Liver (tissue), 3 donors: Measurements from ENCODE around the gene PGM1.
A peak's percentile ranks its signal among the peaks of the same experiment; 100 is the strongest.

Source experiments
- EGR1 ChIP-seq, 2 donors: IDR thresholded peaks; 2 replicates each; pipeline ENCODE4 v1.6.1; 2016 to 2018; ENCODE audit warnings: antibody characterized with exemption in 2 of 2, low read depth in 2 of 2
- GABPA ChIP-seq, 2 donors: IDR thresholded peaks in 1 of 2; conservative IDR thresholded peaks in 1 of 2; 2 replicates each; pipeline ENCODE4 v1.6.1; 2016; ENCODE audit warnings: antibody characterized with exemption in 2 of 2, mild to moderate bottlenecking in 1 of 2, moderate library complexity in 1 of 2
- RAD21 ChIP-seq, 2 donors: IDR thresholded peaks; 2 replicates each; pipeline ENCODE4 v1.6.1; 2016; ENCODE audit warnings: antibody characterized with exemption in 2 of 2, mild to moderate bottlenecking in 2 of 2
- RXRA ChIP-seq, 2 donors: IDR thresholded peaks; 2 replicates each; pipeline ENCODE4 v1.6.1; 2017 to 2018; ENCODE audit warnings: antibody characterized with exemption in 2 of 2, mild to moderate bottlenecking in 1 of 2
- SP1 ChIP-seq: IDR thresholded peaks from 2 replicates; pipeline ENCODE4 v1.6.1; 2018; ENCODE audit warnings: antibody characterized with exemption, mild to moderate bottlenecking
- TAF1 ChIP-seq: conservative IDR thresholded peaks from 2 replicates; pipeline ENCODE4 v1.6.1; 2016; ENCODE audit warnings: antibody characterized with exemption, mild to moderate bottlenecking
- YY1 ChIP-seq: IDR thresholded peaks from 2 replicates; pipeline ENCODE4 v1.6.1; 2016; ENCODE audit warnings: antibody characterized with exemption, mild to moderate bottlenecking
- TF ChIP-seq, protein P1 (sequence below): IDR thresholded peaks from 2 replicates; pipeline ENCODE4 v1.6.1; 2016; ENCODE audit warnings: antibody characterized with exemption
- TF ChIP-seq, protein P2 (sequence below): fragments of 150-350 bp; IDR thresholded peaks from 2 replicates; pipeline ENCODE4 v1.5.1; 2017; ENCODE audit warnings: improper control_type of control experiment, low read depth, low read length; ENCODE audit not compliant: missing input control
- TF ChIP-seq, protein P3 (sequence below): IDR thresholded peaks from 2 replicates; pipeline ENCODE4 v1.6.1; 2016; ENCODE audit warnings: antibody characterized with exemption
- TF ChIP-seq, protein P4 (sequence below): IDR thresholded peaks from 2 replicates; pipeline ENCODE4 v1.6.1; 2016; ENCODE audit warnings: antibody characterized with exemption, mild to moderate bottlenecking
- TF ChIP-seq, protein P5 (sequence below): IDR thresholded peaks from 2 replicates; pipeline ENCODE4 v1.6.1; 2016; ENCODE audit warnings: antibody characterized with exemption
- donor health status: healthy.
- donor health status: healthy.

DNA sequence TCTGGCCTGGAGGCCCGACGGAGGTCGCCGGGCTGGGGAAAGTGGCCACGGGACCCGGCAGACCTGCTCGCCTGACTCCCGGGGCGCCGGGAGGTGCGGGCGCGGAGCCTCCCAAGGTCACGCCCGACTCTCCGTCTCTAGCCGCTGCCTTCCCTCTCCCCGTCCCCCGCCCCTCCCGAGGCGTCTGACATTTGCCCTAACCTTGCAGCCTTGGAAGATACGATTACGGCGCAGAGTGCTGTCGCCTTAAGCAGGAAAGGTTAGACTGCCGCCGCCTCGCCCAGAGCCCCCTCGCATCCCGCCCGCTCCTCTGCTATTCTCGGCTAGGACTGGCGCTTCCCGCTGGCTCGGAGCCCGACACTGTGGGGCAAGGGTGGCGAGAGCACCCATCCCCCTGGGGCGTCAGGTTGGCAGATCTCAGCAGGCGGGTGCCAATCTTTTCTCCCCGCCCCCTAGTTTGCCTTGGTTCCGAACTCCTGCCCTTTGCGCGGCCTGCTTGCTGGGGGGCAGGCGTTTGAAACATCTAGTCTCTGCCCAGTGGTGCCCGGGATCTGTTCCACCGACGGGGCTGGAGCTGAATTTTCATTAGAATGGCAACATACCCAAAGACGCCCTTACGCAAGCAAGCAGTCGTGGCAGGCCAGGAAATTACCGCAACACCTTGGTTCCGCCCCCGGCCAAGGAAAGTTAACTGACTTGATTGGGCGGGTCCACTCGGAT is 835 bp downstream of the PGM1 start:
- TF ChIP-seq, protein P1, sequence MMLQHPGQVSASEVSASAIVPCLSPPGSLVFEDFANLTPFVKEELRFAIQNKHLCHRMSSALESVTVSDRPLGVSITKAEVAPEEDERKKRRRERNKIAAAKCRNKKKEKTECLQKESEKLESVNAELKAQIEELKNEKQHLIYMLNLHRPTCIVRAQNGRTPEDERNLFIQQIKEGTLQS = peak; percentile 20
- TF ChIP-seq, protein P2, sequence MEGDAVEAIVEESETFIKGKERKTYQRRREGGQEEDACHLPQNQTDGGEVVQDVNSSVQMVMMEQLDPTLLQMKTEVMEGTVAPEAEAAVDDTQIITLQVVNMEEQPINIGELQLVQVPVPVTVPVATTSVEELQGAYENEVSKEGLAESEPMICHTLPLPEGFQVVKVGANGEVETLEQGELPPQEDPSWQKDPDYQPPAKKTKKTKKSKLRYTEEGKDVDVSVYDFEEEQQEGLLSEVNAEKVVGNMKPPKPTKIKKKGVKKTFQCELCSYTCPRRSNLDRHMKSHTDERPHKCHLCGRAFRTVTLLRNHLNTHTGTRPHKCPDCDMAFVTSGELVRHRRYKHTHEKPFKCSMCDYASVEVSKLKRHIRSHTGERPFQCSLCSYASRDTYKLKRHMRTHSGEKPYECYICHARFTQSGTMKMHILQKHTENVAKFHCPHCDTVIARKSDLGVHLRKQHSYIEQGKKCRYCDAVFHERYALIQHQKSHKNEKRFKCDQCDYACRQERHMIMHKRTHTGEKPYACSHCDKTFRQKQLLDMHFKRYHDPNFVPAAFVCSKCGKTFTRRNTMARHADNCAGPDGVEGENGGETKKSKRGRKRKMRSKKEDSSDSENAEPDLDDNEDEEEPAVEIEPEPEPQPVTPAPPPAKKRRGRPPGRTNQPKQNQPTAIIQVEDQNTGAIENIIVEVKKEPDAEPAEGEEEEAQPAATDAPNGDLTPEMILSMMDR = no peak
- peak; percentile 92 for TF ChIP-seq TAF1
- TF ChIP-seq, protein P3, sequence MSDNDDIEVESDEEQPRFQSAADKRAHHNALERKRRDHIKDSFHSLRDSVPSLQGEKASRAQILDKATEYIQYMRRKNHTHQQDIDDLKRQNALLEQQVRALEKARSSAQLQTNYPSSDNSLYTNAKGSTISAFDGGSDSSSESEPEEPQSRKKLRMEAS = peak; percentile 88
- peak; percentile 22 to 47 for TF ChIP-seq EGR1 (IDR thresholded peaks at IDR 0.05; ENCODE audit: low read depth in 2 of 2)
- TF ChIP-seq, protein P4, sequence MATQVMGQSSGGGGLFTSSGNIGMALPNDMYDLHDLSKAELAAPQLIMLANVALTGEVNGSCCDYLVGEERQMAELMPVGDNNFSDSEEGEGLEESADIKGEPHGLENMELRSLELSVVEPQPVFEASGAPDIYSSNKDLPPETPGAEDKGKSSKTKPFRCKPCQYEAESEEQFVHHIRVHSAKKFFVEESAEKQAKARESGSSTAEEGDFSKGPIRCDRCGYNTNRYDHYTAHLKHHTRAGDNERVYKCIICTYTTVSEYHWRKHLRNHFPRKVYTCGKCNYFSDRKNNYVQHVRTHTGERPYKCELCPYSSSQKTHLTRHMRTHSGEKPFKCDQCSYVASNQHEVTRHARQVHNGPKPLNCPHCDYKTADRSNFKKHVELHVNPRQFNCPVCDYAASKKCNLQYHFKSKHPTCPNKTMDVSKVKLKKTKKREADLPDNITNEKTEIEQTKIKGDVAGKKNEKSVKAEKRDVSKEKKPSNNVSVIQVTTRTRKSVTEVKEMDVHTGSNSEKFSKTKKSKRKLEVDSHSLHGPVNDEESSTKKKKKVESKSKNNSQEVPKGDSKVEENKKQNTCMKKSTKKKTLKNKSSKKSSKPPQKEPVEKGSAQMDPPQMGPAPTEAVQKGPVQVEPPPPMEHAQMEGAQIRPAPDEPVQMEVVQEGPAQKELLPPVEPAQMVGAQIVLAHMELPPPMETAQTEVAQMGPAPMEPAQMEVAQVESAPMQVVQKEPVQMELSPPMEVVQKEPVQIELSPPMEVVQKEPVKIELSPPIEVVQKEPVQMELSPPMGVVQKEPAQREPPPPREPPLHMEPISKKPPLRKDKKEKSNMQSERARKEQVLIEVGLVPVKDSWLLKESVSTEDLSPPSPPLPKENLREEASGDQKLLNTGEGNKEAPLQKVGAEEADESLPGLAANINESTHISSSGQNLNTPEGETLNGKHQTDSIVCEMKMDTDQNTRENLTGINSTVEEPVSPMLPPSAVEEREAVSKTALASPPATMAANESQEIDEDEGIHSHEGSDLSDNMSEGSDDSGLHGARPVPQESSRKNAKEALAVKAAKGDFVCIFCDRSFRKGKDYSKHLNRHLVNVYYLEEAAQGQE = peak; percentile 84
- peak; percentile 93 for TF ChIP-seq SP1
- TF ChIP-seq RXRA (IDR thresholded peaks at IDR 0.05) = peak; percentile 93 to 95
- no peak for TF ChIP-seq GABPA (IDR thresholded peaks at IDR 0.05 in 1 of 2, conservative IDR thresholded peaks at IDR 0.05 in 1 of 2)
- TF ChIP-seq YY1 = peak; percentile 75
- TF ChIP-seq RAD21 (IDR thresholded peaks at IDR 0.05) = peak; percentile 49 to 54
- TF ChIP-seq, protein P5, sequence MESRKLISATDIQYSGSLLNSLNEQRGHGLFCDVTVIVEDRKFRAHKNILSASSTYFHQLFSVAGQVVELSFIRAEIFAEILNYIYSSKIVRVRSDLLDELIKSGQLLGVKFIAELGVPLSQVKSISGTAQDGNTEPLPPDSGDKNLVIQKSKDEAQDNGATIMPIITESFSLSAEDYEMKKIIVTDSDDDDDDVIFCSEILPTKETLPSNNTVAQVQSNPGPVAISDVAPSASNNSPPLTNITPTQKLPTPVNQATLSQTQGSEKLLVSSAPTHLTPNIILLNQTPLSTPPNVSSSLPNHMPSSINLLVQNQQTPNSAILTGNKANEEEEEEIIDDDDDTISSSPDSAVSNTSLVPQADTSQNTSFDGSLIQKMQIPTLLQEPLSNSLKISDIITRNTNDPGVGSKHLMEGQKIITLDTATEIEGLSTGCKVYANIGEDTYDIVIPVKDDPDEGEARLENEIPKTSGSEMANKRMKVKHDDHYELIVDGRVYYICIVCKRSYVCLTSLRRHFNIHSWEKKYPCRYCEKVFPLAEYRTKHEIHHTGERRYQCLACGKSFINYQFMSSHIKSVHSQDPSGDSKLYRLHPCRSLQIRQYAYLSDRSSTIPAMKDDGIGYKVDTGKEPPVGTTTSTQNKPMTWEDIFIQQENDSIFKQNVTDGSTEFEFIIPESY = peak; percentile 60
